ENCODE results near the gene CACNA2D3. TPM values are rescaled to one million over a fixed set of nuclear protein-coding genes. Genes with fewer than 3 reads are reported as not detected.
"Not testable (repeated sequence)": the region's sequence is repeated elsewhere in the genome, so short reads cannot be mapped to it uniquely, and the experiment has no call there.

The CACNA2D3 gene
- polyA plus RNA-seq, 3 donors, result 8.3 to 21.5 (median 10.4) TPM

- no peak for TF ChIP-seq CTCF (IDR thresholded peaks at IDR 0.05)
- Mint-ChIP-seq H3K4me1 (no peaks in the 10 kb centered on the region), H3K27me3 (ENCODE audit: low read depth in 3 of 3) (peaks cover 2 to 15% (median 5%) of the 10 kb centered on the region in 3 donors), H3K9me3 (peaks cover 0 to 2% (median 0%) of the 10 kb centered on the region in 7 donors), H3K4me3 (no peak overlapping the region), H3K27ac (no peak overlapping the region), H3K36me3 (no peaks in the 10 kb centered on the region)
- H3K27ac ChIP-seq (ENCODE audit: low read depth in 1 of 2, low read length in 2 of 2), result no peak overlapping the region
- no peak overlapping the region for H3K4me3 ChIP-seq (replicated peaks in 1 of 3; ENCODE audit: low read depth in 2 of 3, low read length in 3 of 3)
- no peak overlapping the region for H3K9ac ChIP-seq (ENCODE audit: insufficient read depth, low read length, poor library complexity, severe bottlenecking)
- no peaks in the 10 kb centered on the region for H3K4me1 ChIP-seq (ENCODE audit: control insufficient read depth in 1 of 2, insufficient read depth in 2 of 2, low read length in 2 of 2)
- no peak for DNase-seq
- H3K27me3 ChIP-seq (ENCODE audit: control insufficient read depth in 2 of 2, insufficient read depth in 2 of 2, low read length in 2 of 2), result peaks cover 0 to 5% of the 10 kb centered on the region in 2 donors
- H3K36me3 ChIP-seq (replicated peaks in 1 of 2; ENCODE audit: control insufficient read depth in 1 of 2, insufficient read depth in 2 of 2, low read length in 2 of 2), result no peaks in the 10 kb centered on the region
- no peaks in the 10 kb centered on the region for H3K79me2 ChIP-seq (ENCODE audit: insufficient read depth, low read length)
- no peaks in the 10 kb centered on the region for H4K20me1 ChIP-seq (ENCODE audit: insufficient read depth, low read length)
- no peak overlapping the region for H2AFZ ChIP-seq (ENCODE audit: insufficient read depth, low read depth, low read length, poor library complexity, severe bottlenecking)
- intact Hi-C loops (cut with micrococcal nuclease), result no loop called here
- WGBS (ENCODE audit: insufficient coverage), result 60% methylated on average over 1 of the region's 1 CpG
- H3K9me3 ChIP-seq (replicated peaks in 1 of 2; ENCODE audit: control insufficient read depth in 1 of 2, insufficient read depth in 1 of 2, low read length in 2 of 2), result no peaks in the 10 kb centered on the region
- H3K4me2 ChIP-seq (replicated peaks; ENCODE audit: extremely low read depth, low read length, poor library complexity, severe bottlenecking), result no peak overlapping the region
These were observed 23.0 kb upstream of the CACNA2D3 start for GRCh38 chr3:54099381-54099780.

GRCh38 chr3:54104084-54104483 lies 18.3 kb upstream of the CACNA2D3 start:
- peaks cover 0 to 5% of the 10 kb centered on the region in 2 donors for H3K27me3 ChIP-seq (ENCODE audit: control insufficient read depth in 2 of 2, insufficient read depth in 2 of 2, low read length in 2 of 2)
- H2AFZ ChIP-seq (ENCODE audit: insufficient read depth, low read depth, low read length, poor library complexity, severe bottlenecking), result no peak overlapping the region
- no peak overlapping the region for H3K4me3 ChIP-seq (replicated peaks in 1 of 3; ENCODE audit: low read depth in 2 of 3, low read length in 3 of 3)
- intact Hi-C loops (cut with micrococcal nuclease), result no loop called here
- no peaks in the 10 kb centered on the region for H3K9me3 ChIP-seq (replicated peaks in 1 of 2; ENCODE audit: control insufficient read depth in 1 of 2, insufficient read depth in 1 of 2, low read length in 2 of 2)
- Mint-ChIP-seq H3K27ac (no peak overlapping the region), H3K4me1 (no peaks in the 10 kb centered on the region), H3K36me3 (no peaks in the 10 kb centered on the region), H3K4me3 (no peak overlapping the region), H3K9me3 (peaks cover 0 to 17% (median 2%) of the 10 kb centered on the region in 7 donors), H3K27me3 (ENCODE audit: low read depth in 3 of 3) (peaks cover 6 to 14% (median 8%) of the 10 kb centered on the region in 3 donors)
- H3K27ac ChIP-seq (ENCODE audit: low read depth in 1 of 2, low read length in 2 of 2), result no peak overlapping the region
- H4K20me1 ChIP-seq (ENCODE audit: insufficient read depth, low read length), result no peaks in the 10 kb centered on the region
- no peaks in the 10 kb centered on the region for H3K79me2 ChIP-seq (ENCODE audit: insufficient read depth, low read length)
- 95% methylated on average over 6 of the region's 11 CpGs for WGBS (ENCODE audit: insufficient coverage)
- no peak overlapping the region for H3K4me2 ChIP-seq (replicated peaks; ENCODE audit: extremely low read depth, low read length, poor library complexity, severe bottlenecking)
- H3K9ac ChIP-seq (ENCODE audit: insufficient read depth, low read length, poor library complexity, severe bottlenecking), result no peak overlapping the region
- H3K36me3 ChIP-seq (replicated peaks in 1 of 2; ENCODE audit: control insufficient read depth in 1 of 2, insufficient read depth in 2 of 2, low read length in 2 of 2), result no peaks in the 10 kb centered on the region
- H3K4me1 ChIP-seq (ENCODE audit: control insufficient read depth in 1 of 2, insufficient read depth in 2 of 2, low read length in 2 of 2), result no peaks in the 10 kb centered on the region
- TF ChIP-seq CTCF (IDR thresholded peaks at IDR 0.05), result no peak
- DNase-seq, result no peak

DNA sequence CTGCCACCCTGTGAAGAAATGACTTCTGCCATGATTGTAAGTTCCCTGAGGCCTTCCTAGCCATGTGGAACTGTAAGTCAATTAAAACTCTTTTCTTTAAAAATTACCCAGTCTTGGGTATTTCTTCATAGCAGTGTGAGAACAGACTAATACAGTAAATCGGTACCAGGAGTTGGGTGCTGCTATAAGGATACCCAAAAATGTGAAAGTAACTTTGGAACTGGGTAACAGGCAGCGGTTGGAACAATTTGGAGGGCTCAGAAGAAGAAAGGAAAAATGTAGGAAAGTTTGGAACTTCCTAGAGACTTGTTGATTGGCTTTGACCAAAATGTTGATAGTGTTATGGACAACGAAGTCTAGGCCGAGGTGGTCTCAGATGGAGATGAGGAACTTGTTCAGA lies 6.2 kb upstream of the CACNA2D3 start:
- H3K27ac Mint-ChIP-seq; H3K79me2 ChIP-seq (ENCODE audit: insufficient read depth, low read length); H2AFZ ChIP-seq (ENCODE audit: insufficient read depth, low read depth, low read length, poor library complexity, severe bottlenecking); H3K4me3 ChIP-seq (replicated peaks in 1 of 3; ENCODE audit: low read depth in 2 of 3, low read length in 3 of 3); DNase-seq; H3K4me2 ChIP-seq (replicated peaks; ENCODE audit: extremely low read depth, low read length, poor library complexity, severe bottlenecking); H3K36me3 Mint-ChIP-seq; intact Hi-C loops (cut with micrococcal nuclease); H3K4me1 Mint-ChIP-seq; H3K9ac ChIP-seq (ENCODE audit: insufficient read depth, low read length, poor library complexity, severe bottlenecking); H3K36me3 ChIP-seq (replicated peaks in 1 of 2; ENCODE audit: control insufficient read depth in 1 of 2, insufficient read depth in 2 of 2, low read length in 2 of 2); H3K4me1 ChIP-seq (ENCODE audit: control insufficient read depth in 1 of 2, insufficient read depth in 2 of 2, low read length in 2 of 2); H3K4me3 Mint-ChIP-seq; H4K20me1 ChIP-seq (ENCODE audit: insufficient read depth, low read length); H3K27ac ChIP-seq (ENCODE audit: low read depth in 1 of 2, low read length in 2 of 2): not testable (repeated sequence)
- Mint-ChIP-seq H3K9me3 (peaks cover 0 to 17% (median 10%) of the 10 kb centered on the region in 7 donors), H3K27me3 (ENCODE audit: low read depth in 3 of 3) (peaks cover 26 to 39% (median 27%) of the 10 kb centered on the region in 3 donors)
- Histone ChIP-seq H3K9me3 (replicated peaks in 1 of 2; ENCODE audit: control insufficient read depth in 1 of 2, insufficient read depth in 1 of 2, low read length in 2 of 2) (peaks cover 0 to 13% of the 10 kb centered on the region in 2 donors), H3K27me3 (ENCODE audit: control insufficient read depth in 2 of 2, insufficient read depth in 2 of 2, low read length in 2 of 2) (peaks cover 13 to 24% of the 10 kb centered on the region in 2 donors)
- 98% methylated on average over 4 of the region's 4 CpGs for WGBS (ENCODE audit: insufficient coverage)

Measured in CD14-positive monocyte (primary cell).